ENCODE data around the gene PFKL.

The PFKL gene

GRCh38 chr21:44350773-44351481 is 51.1 kb downstream of the PFKL start:
- H4K20me1 ChIP-seq (ENCODE audit: insufficient read depth, low read length): no peaks in the 10 kb centered on the region
- DNase-seq (no peak), ATAC-seq (ENCODE audit: insufficient read depth, low read depth) (no peak)
- H3K27ac ChIP-seq (ENCODE audit: low read length): peak overlapping the region; percentile 22; the same call in 1 of the 2 replicates
- H3K36me3 ChIP-seq (ENCODE audit: insufficient read depth, low read length): no peaks in the 10 kb centered on the region
- no peaks in the 10 kb centered on the region for H3K27me3 ChIP-seq (ENCODE audit: insufficient read depth, low read length, poor library complexity)
- H3K4me1 ChIP-seq (ENCODE audit: insufficient read depth, low read length): peaks cover 45% of the 10 kb centered on the region
- H2AFZ ChIP-seq (ENCODE audit: low read depth, low read length): no peak overlapping the region
- no peak overlapping the region for H3K9ac ChIP-seq (ENCODE audit: low read depth, low read length)
- H3K9me3 ChIP-seq (ENCODE audit: insufficient read depth, low read length, severe bottlenecking): no peaks in the 10 kb centered on the region
- H3K4me2 ChIP-seq (ENCODE audit: insufficient read depth, low read length): no peak overlapping the region
- no peak overlapping the region for H3K4me3 ChIP-seq (ENCODE audit: low read depth in 1 of 2, low read length in 2 of 2)
- no peaks in the 10 kb centered on the region for H3K79me2 ChIP-seq (ENCODE audit: insufficient read depth, low read length)
- TF ChIP-seq EZH2 (IDR thresholded peaks at IDR 0.05; ENCODE audit: borderline replicate concordance, low read depth, low read length, severe bottlenecking) (no peak), CTCF (IDR thresholded peaks at IDR 0.05; ENCODE audit: borderline replicate concordance, extremely low read depth, low read length, poor library complexity, severe bottlenecking) (no peak)

- Histone ChIP-seq H3K36me3 (ENCODE audit: insufficient read depth, low read length) (no peaks in the 10 kb centered on the region), H3K4me2 (ENCODE audit: insufficient read depth, low read length) (no peak overlapping the region; the same call in 1 of the 2 replicates), H3K4me1 (ENCODE audit: insufficient read depth, low read length) (peaks cover 45% of the 10 kb centered on the region), H3K27ac (ENCODE audit: low read length) (peak overlapping the region; percentile 77), H3K79me2 (ENCODE audit: insufficient read depth, low read length) (no peaks in the 10 kb centered on the region), H2AFZ (ENCODE audit: low read depth, low read length) (no peak overlapping the region; the same call in 1 of the 2 replicates), H3K9me3 (ENCODE audit: insufficient read depth, low read length, severe bottlenecking) (no peaks in the 10 kb centered on the region), H3K9ac (ENCODE audit: low read depth, low read length) (peak overlapping the region; percentile 28), H3K4me3 (ENCODE audit: low read depth in 1 of 2, low read length in 2 of 2) (no peak overlapping the region), H4K20me1 (ENCODE audit: insufficient read depth, low read length) (no peaks in the 10 kb centered on the region), H3K27me3 (ENCODE audit: insufficient read depth, low read length, poor library complexity) (no peaks in the 10 kb centered on the region)
- no peak for DNase-seq
- no peak for ATAC-seq (ENCODE audit: insufficient read depth, low read depth)
- TF ChIP-seq CTCF (IDR thresholded peaks at IDR 0.05; ENCODE audit: borderline replicate concordance, extremely low read depth, low read length, poor library complexity, severe bottlenecking) (no peak), EZH2 (IDR thresholded peaks at IDR 0.05; ENCODE audit: borderline replicate concordance, low read depth, low read length, severe bottlenecking) (no peak)
Observed at GRCh38 chr21:44351535-44352252, 51.8 kb downstream of the PFKL start.

- no peaks in the 10 kb centered on the region for H3K36me3 ChIP-seq (ENCODE audit: insufficient read depth, low read length)
- H4K20me1 ChIP-seq (ENCODE audit: insufficient read depth, low read length): no peaks in the 10 kb centered on the region
- H3K4me3 ChIP-seq (ENCODE audit: low read depth in 1 of 2, low read length in 2 of 2): no peak overlapping the region
- no peaks in the 10 kb centered on the region for H3K79me2 ChIP-seq (ENCODE audit: insufficient read depth, low read length)
- ATAC-seq (ENCODE audit: insufficient read depth, low read depth) (no peak), DNase-seq (no peak)
- peak overlapping the region; percentile 28 for H3K9ac ChIP-seq (ENCODE audit: low read depth, low read length)
- no peaks in the 10 kb centered on the region for H3K27me3 ChIP-seq (ENCODE audit: insufficient read depth, low read length, poor library complexity)
- TF ChIP-seq EZH2 (IDR thresholded peaks at IDR 0.05; ENCODE audit: borderline replicate concordance, low read depth, low read length, severe bottlenecking): no peak
- TF ChIP-seq CTCF (IDR thresholded peaks at IDR 0.05; ENCODE audit: borderline replicate concordance, extremely low read depth, low read length, poor library complexity, severe bottlenecking): no peak
- H2AFZ ChIP-seq (ENCODE audit: low read depth, low read length): no peak overlapping the region; the same call in 1 of the 2 replicates
- no peaks in the 10 kb centered on the region for H3K9me3 ChIP-seq (ENCODE audit: insufficient read depth, low read length, severe bottlenecking)
- H3K4me1 ChIP-seq (ENCODE audit: insufficient read depth, low read length): peaks cover 45% of the 10 kb centered on the region
- H3K27ac ChIP-seq (ENCODE audit: low read length): peak overlapping the region; percentile 77
- peak overlapping the region; percentile 48 for H3K4me2 ChIP-seq (ENCODE audit: insufficient read depth, low read length)
Observed at GRCh38 chr21:44352253-44352860, 52.5 kb downstream of the PFKL start.
